Colonic mucosa (tissue), 4 donors: ENCODE data around the gene ACOT8. TPM values are rescaled to one million over a fixed set of nuclear protein-coding genes. Genes with fewer than 3 reads are reported as not detected.

ENCODE experiments used
- DNase-seq: peaks from one replicate; pipeline ENCODE4 v3.0.0-alpha.2; 2020
- H3K27ac ChIP-seq: fragments of 200-600 bp; one replicate; pipeline ENCODE4 v1.8.0; 2021
- H3K27me3 ChIP-seq: fragments of 200-600 bp; one replicate; pipeline ENCODE4 v1.8.0; 2021
- H3K36me3 ChIP-seq: fragments of 200-600 bp; one replicate; pipeline ENCODE4 v1.8.0; 2021
- H3K4me1 ChIP-seq: fragments of 200-600 bp; one replicate; pipeline ENCODE4 v1.8.0; 2021; ENCODE audit warnings: mild to moderate bottlenecking
- H3K4me3 ChIP-seq: fragments of 200-600 bp; one replicate; pipeline ENCODE4 v1.8.0; 2021
- H3K9ac ChIP-seq, 2 donors: one replicate each; pipeline ENCODE4 v1.7.0; 2013; ENCODE audit warnings: control low read depth in 2 of 2, low read depth in 2 of 2, low read length in 2 of 2
- H3K9me3 ChIP-seq: fragments of 200-600 bp; one replicate; pipeline ENCODE4 v1.8.0; 2021
- CTCF ChIP-seq: fragments of 200-600 bp; IDR thresholded peaks from one replicate; pipeline ENCODE4 v1.8.0; 2022; ENCODE audit warnings: antibody characterized with exemption, mild to moderate bottlenecking
- intact Hi-C: fragments of 100-400 bp; cut with DNase I; formaldehyde crosslinking; loops from one replicate; pipeline ENCODE4 v1.14.1; 2022
- total RNA-seq, 2 donors: library from RNA; stranded (reverse); fragmentation: NEBNext Ultra II Directional in 1 of 2; extraction: Animal tissue kit (Norgen Biotek cat#: 25700) in 1 of 2; gene quantifications; one replicate each; pipeline ENCODE4 v1.2.1, GENCODE V29; 2021
- donor health status: healthy.
- donor health status: DM: no; HTN: no; CAD: no.
- donor health status: DM: no; HTN: no; CAD: no.

ACOT8 gene
- total RNA-seq, 2 donors from 2014 or later = 49.8 to 58.5 TPM

GRCh38 chr20:45822857-45823256 is 34.3 kb downstream of the ACOT8 start:
- H3K36me3 ChIP-seq = no peaks in the 10 kb centered on the region
- H3K9me3 ChIP-seq = no peaks in the 10 kb centered on the region
- H3K27ac ChIP-seq = peak overlapping the region; percentile 50
- no peak for TF ChIP-seq CTCF
- H3K4me1 ChIP-seq = peaks cover 9% of the 10 kb centered on the region
- peak overlapping the region; percentile 28 to 73 for H3K9ac ChIP-seq
- intact Hi-C loops = loop anchor here (10.0 kb wide), 1 partner anchor 62 kb away; the partner anchor contains the start of genes SPATA25 and ZSWIM1
- no peaks in the 10 kb centered on the region for H3K27me3 ChIP-seq
- DNase-seq = peak; percentile 67
- H3K4me3 ChIP-seq = peak overlapping the region; percentile 22

GRCh38 chr20:45821947-45822346 is 35.2 kb downstream of the ACOT8 start:
- Histone ChIP-seq H3K9ac (no peak overlapping the region), H3K9me3 (no peaks in the 10 kb centered on the region), H3K27me3 (no peaks in the 10 kb centered on the region), H3K4me3 (no peak overlapping the region), H3K27ac (peak overlapping the region; percentile 50), H3K4me1 (peaks cover 9% of the 10 kb centered on the region), H3K36me3 (no peaks in the 10 kb centered on the region)
- intact Hi-C loops = loop anchor here (10.0 kb wide), 1 partner anchor 63 kb away; the partner anchor contains the start of genes SPATA25 and ZSWIM1
- no peak for TF ChIP-seq CTCF
- DNase-seq = peak; percentile 72

- no peak for TF ChIP-seq CTCF
- H3K27ac ChIP-seq = no peak overlapping the region
- intact Hi-C loops = no loop called here
Observed at GRCh38 chr20:45819466-45819865, 37.7 kb downstream of the ACOT8 start.

GRCh38 chr20:45818239-45818638 is 39.0 kb downstream of the ACOT8 start:
- H3K27ac ChIP-seq = no peak overlapping the region
- no peaks in the 10 kb centered on the region for H3K9me3 ChIP-seq
- no peak for DNase-seq

More at GRCh38 chr20:45819466-45819865, 37.7 kb downstream of the ACOT8 start:
- Histone ChIP-seq H3K4me1 (peaks cover 9% of the 10 kb centered on the region), H3K9me3 (no peaks in the 10 kb centered on the region), H3K36me3 (no peaks in the 10 kb centered on the region), H3K27me3 (no peaks in the 10 kb centered on the region), H3K4me3 (no peak overlapping the region), H3K9ac (no peak overlapping the region)
- DNase-seq = no peak

GRCh38 chr20:45817376-45818194 is 39.6 kb downstream of the ACOT8 start:
- no peak overlapping the region for H3K27ac ChIP-seq
- no peaks in the 10 kb centered on the region for H3K36me3 ChIP-seq
- H3K4me1 ChIP-seq = peaks cover 5% of the 10 kb centered on the region
- TF ChIP-seq CTCF = no peak
- DNase-seq = no peak
- intact Hi-C loops = no loop called here
- H3K9me3 ChIP-seq = no peaks in the 10 kb centered on the region
- no peak overlapping the region for H3K4me3 ChIP-seq
- H3K27me3 ChIP-seq = no peaks in the 10 kb centered on the region
- no peak overlapping the region for H3K9ac ChIP-seq

More at GRCh38 chr20:45818239-45818638, 39.0 kb downstream of the ACOT8 start:
- Histone ChIP-seq H3K9ac (no peak overlapping the region), H3K36me3 (no peaks in the 10 kb centered on the region), H3K4me1 (peaks cover 7% of the 10 kb centered on the region), H3K4me3 (no peak overlapping the region), H3K27me3 (no peaks in the 10 kb centered on the region)
- no peak for TF ChIP-seq CTCF
- intact Hi-C loops = no loop called here
